GM12878 (cell line): Measurements from ENCODE around the gene ASAP2. TPM values are rescaled to one million over a fixed set of nuclear protein-coding genes. Genes with fewer than 3 reads are reported as not detected.

ENCODE experiments used
- ATF3 ChIP-seq: IDR thresholded peaks from 2 replicates; pipeline ENCODE4 v1.6.1; 2011; ENCODE audit warnings: low read depth, mild to moderate bottlenecking, low read length, moderate library complexity, borderline replicate concordance; ENCODE audit errors: extremely low read depth
- CBFB ChIP-seq: IDR thresholded peaks from 2 replicates; pipeline ENCODE4 v1.6.1; 2016; ENCODE audit warnings: antibody characterized with exemption, low read depth
- CHD1 ChIP-seq: IDR thresholded peaks from 2 replicates; pipeline ENCODE4 v1.6.1; 2012; ENCODE audit warnings: low read depth, low read length, improper control_type of control experiment
- ELK1 ChIP-seq: IDR thresholded peaks from 2 replicates; pipeline ENCODE4 v1.6.1; 2012; ENCODE audit warnings: low read depth, low read length, improper control_type of control experiment
- ESRRA ChIP-seq: IDR thresholded peaks from 2 replicates; pipeline ENCODE4 v1.6.1; 2012; ENCODE audit warnings: mild to moderate bottlenecking, low read length, improper control_type of control experiment
- GATAD2B ChIP-seq: fragments of 450-650 bp; conservative IDR thresholded peaks from 2 replicates; pipeline ENCODE4 v1.6.1; 2017; ENCODE audit warnings: low read depth, mild to moderate bottlenecking, moderate library complexity
- HDAC2 ChIP-seq: fragments of 200-600 bp; sonication (generic); IDR thresholded peaks from 2 replicates; pipeline ENCODE4 v1.6.1; 2017
- IKZF1 ChIP-seq: fragments of 450-650 bp; conservative IDR thresholded peaks from 2 replicates; pipeline ENCODE4 v1.6.1; 2017; ENCODE audit warnings: antibody characterized with exemption, mild to moderate bottlenecking
- IRF5 ChIP-seq: fragments of 450-650 bp; IDR thresholded peaks from 2 replicates; pipeline ENCODE4 v1.6.1; 2017; ENCODE audit warnings: borderline replicate concordance
- KDM1A ChIP-seq: fragments of 200-600 bp; sonication (generic); IDR thresholded peaks from 2 replicates; pipeline ENCODE4 v1.6.1; 2016; ENCODE audit warnings: borderline replicate concordance
- MEF2A ChIP-seq: IDR thresholded peaks from 2 replicates; pipeline ENCODE4 v1.6.1; 2011; ENCODE audit warnings: low read depth, mild to moderate bottlenecking, low read length, moderate library complexity; ENCODE audit not compliant: insufficient read depth
- MTA2 ChIP-seq: fragments of 450-650 bp; IDR thresholded peaks from 2 replicates; pipeline ENCODE4 v1.6.1; 2016; ENCODE audit warnings: low read depth, mild to moderate bottlenecking, moderate library complexity
- MTA3 ChIP-seq: IDR thresholded peaks from 2 replicates; pipeline ENCODE4 v1.6.1; 2012; ENCODE audit warnings: low read length, inconsistent platforms, borderline replicate concordance
- MYB ChIP-seq: fragments of 150-350 bp; IDR thresholded peaks from 2 replicates; pipeline ENCODE4 v1.6.1; 2014; ENCODE audit warnings: mild to moderate bottlenecking, low read depth, low read length, borderline replicate concordance
- MYC ChIP-seq: IDR thresholded peaks from 2 replicates; pipeline ENCODE4 v1.6.1; 2011; ENCODE audit warnings: mild to moderate bottlenecking, low read length, moderate library complexity, inconsistent platforms; ENCODE audit not compliant: insufficient read depth, insufficient replicate concordance, insufficient read length, severe bottlenecking
- NFXL1 ChIP-seq: fragments of 450-650 bp; IDR thresholded peaks from 2 replicates; pipeline ENCODE4 v1.6.1; 2017; ENCODE audit warnings: antibody characterized with exemption, mild to moderate bottlenecking, borderline replicate concordance
- PKNOX1 ChIP-seq: fragments of 450-650 bp; IDR thresholded peaks from 2 replicates; pipeline ENCODE4 v1.6.1; 2016; ENCODE audit warnings: mild to moderate bottlenecking
- POU2F2 ChIP-seq: IDR thresholded peaks from 3 replicates; pipeline ENCODE4 v1.6.1; 2011; ENCODE audit warnings: low read depth, mild to moderate bottlenecking, low read length, borderline replicate concordance
- RAD51 ChIP-seq: fragments of 450-650 bp; IDR thresholded peaks from 2 replicates; pipeline ENCODE4 v1.6.1; 2016; ENCODE audit warnings: moderate library complexity, mild to moderate bottlenecking, inconsistent platforms
- RFX5 ChIP-seq: IDR thresholded peaks from 2 replicates; pipeline ENCODE4 v1.6.1; 2011; ENCODE audit warnings: low read depth, low read length, improper control_type of control experiment
- RUNX3 ChIP-seq: IDR thresholded peaks from 2 replicates; pipeline ENCODE4 v1.6.1; 2012; ENCODE audit warnings: low read length, inconsistent platforms
- SIN3A ChIP-seq: IDR thresholded peaks from 2 replicates; pipeline ENCODE4 v1.6.1; 2012; ENCODE audit warnings: low read depth, low read length, improper control_type of control experiment
- TCF12 ChIP-seq: IDR thresholded peaks from 2 replicates; pipeline ENCODE4 v1.6.1; 2011; ENCODE audit warnings: low read depth, mild to moderate bottlenecking, low read length
- ZNF217 ChIP-seq: fragments of 450-650 bp; IDR thresholded peaks from 2 replicates; pipeline ENCODE4 v1.6.1; 2017; ENCODE audit warnings: antibody characterized with exemption, mild to moderate bottlenecking
- ZNF274 ChIP-seq: IDR thresholded peaks from one replicate; pipeline ENCODE4 v1.8.0; 2011; ENCODE audit not compliant: insufficient read length, insufficient read depth
- polyA plus RNA-seq, 11 experiments: library from polyadenylated mRNA; depleted of rRNA in 4 of 11; unstranded in 6 of 11; stranded (reverse) in 5 of 11; fragments of >200 nt; fragmentation: Nextera tagmentation in 4 of 11; fragmentation: Illumina TruSeq in 1 of 11; extraction: Ambion mirVana in 4 of 11; extraction: Trizol in 1 of 11; gene quantifications; 1 replicate in 1 of 11; 2 replicates in 10 of 11; pipeline versions ENCODE4 v1.2.1 to v1.2.3, GENCODE V29; 2011 to 2016; ENCODE audit warnings: inconsistent platforms in 2 of 11, missing spikeins in 2 of 11, low read depth in 1 of 11
- total RNA-seq, 4 experiments: library from RNA; depleted of rRNA in 3 of 4; stranded (reverse); fragments of >200 nt in 3 of 4; fragmentation: Illumina TruSeq in 1 of 4; extraction: Trizol in 1 of 4; gene quantifications; 2 replicates each; pipeline versions ENCODE4 v1.2.1 to v1.2.3, GENCODE V29; 2013 to 2021

ASAP2 gene
- total and polyA plus RNA-seq, 10 of the 15 experiments (the other 5 are each of a cell fraction or from before 2014, with no cell fraction given) = 0.05 to 0.27 (median 0.07) TPM; not detected in 4

- TF ChIP-seq RFX5 (no peak), ELK1 (no peak), RAD51 (peak; percentile 63; the same call in 1 of the 2 replicates), MEF2A (no peak), CHD1 (no peak), MTA3 (no peak), HDAC2 (no peak), GATAD2B (no peak), MYC (no peak), ESRRA (no peak), IKZF1 (peak; percentile 51; the same call in 1 of the 2 replicates), ZNF217 (no peak), KDM1A (no peak), ZNF274 (no peak), MYB (no peak), ATF3 (no peak), NFXL1 (no peak), POU2F2 (peak; percentile 84; the same call in 2 of the 3 replicates), SIN3A (no peak), CBFB (no peak), RUNX3 (no peak), IRF5 (no peak), TCF12 (peak; percentile 83), MTA2 (no peak), PKNOX1 (no peak)
These were observed 27.6 kb upstream of the ASAP2 start (continued) for GRCh38 chr2:9178904-9179571.
